OCI-LY7 (cell line): ENCODE measurements around the gene PRR33. TPM values are rescaled to one million over a fixed set of nuclear protein-coding genes. Genes with fewer than 3 reads are reported as not detected.

ENCODE experiments used
- BruUV-seq: library from RNA; stranded (reverse); fragments of 400-500 nt; replicated peaks from 2 replicates; lab custom pipeline; 2021; lab: Mats Ljungman, UMichigan
- CTCF ChIA-PET: fragments of 300-600 bp; sonication (Branson Sonifier 250); formaldehyde crosslinking; loops from one replicate; lab custom pipeline; 2022; ENCODE audit warnings: antibody characterized with exemption; ENCODE audit not compliant: unreplicated experiment; lab: Charles Lee
- POLR2A ChIA-PET: fragments of 300-600 bp; sonication (Branson Sonifier 250); formaldehyde crosslinking; loops from one replicate; lab custom pipeline; 2022; ENCODE audit warnings: antibody characterized with exemption; lab: Charles Lee
- DNase-seq: peaks from one replicate; pipeline ENCODE4 v3.0.0-alpha.2; 2015; ENCODE audit warnings: low spot score
- H2AFZ ChIP-seq: fragments of 200-600 bp; sonication (generic), shearing (Covaris generic); 2 replicates; pipeline ENCODE4 v1.6.1; 2014; ENCODE audit warnings: mild to moderate bottlenecking, antibody characterized with exemption, low read length, moderate library complexity
- H3K27ac ChIP-seq: fragments of 200-600 bp; sonication (generic); 2 replicates; pipeline ENCODE4 v1.5.1; 2014; ENCODE audit warnings: mixed run types, low read depth, mild to moderate bottlenecking, moderate library complexity, low read length, inconsistent platforms; ENCODE audit not compliant: poor library complexity, severe bottlenecking
- H3K36me3 ChIP-seq: fragments of 200-600 bp; sonication (generic); 2 replicates; pipeline ENCODE4 v1.6.1; 2014; ENCODE audit warnings: mild to moderate bottlenecking, antibody characterized with exemption, low read length, moderate library complexity, mixed read lengths; ENCODE audit not compliant: insufficient read depth
- H3K4me1 ChIP-seq: fragments of 200-600 bp; sonication (generic); 2 replicates; pipeline ENCODE4 v1.5.1; 2014; ENCODE audit warnings: mild to moderate bottlenecking, low read length; ENCODE audit not compliant: insufficient read depth, poor library complexity, severe bottlenecking
- H3K4me2 ChIP-seq: fragments of 200-600 bp; sonication (generic); 2 replicates; pipeline ENCODE4 v1.6.1; 2014; ENCODE audit warnings: mild to moderate bottlenecking, low read length
- H3K4me3 ChIP-seq: fragments of 200-600 bp; sonication (generic); 2 replicates; pipeline ENCODE4 v1.5.1; 2014; ENCODE audit warnings: mild to moderate bottlenecking, low read depth, low read length; ENCODE audit not compliant: poor library complexity, severe bottlenecking
- H3K79me2 ChIP-seq: fragments of 200-600 bp; sonication (generic); 2 replicates; pipeline ENCODE4 v1.6.1; 2016; ENCODE audit warnings: low read depth, mild to moderate bottlenecking, low read length, moderate library complexity, mixed read lengths; ENCODE audit not compliant: insufficient read depth
- H3K9me2 ChIP-seq: fragments of 200-600 bp; sonication (generic); 2 replicates; pipeline ENCODE4 v1.6.1; 2016; ENCODE audit warnings: mild to moderate bottlenecking, low read length, mixed read lengths; ENCODE audit not compliant: insufficient read depth
- H3K9me3 ChIP-seq: fragments of 200-600 bp; sonication (generic); 2 replicates; pipeline ENCODE4 v1.6.1; 2014; ENCODE audit warnings: mild to moderate bottlenecking, mixed run types, low read length, mixed read lengths
- H4K20me1 ChIP-seq: fragments of 200-600 bp; sonication (generic); 2 replicates; pipeline ENCODE4 v1.6.1; 2014; ENCODE audit warnings: mild to moderate bottlenecking, antibody characterized with exemption, low read length, moderate library complexity, mixed read lengths; ENCODE audit not compliant: insufficient read depth
- CTCF ChIP-seq: fragments of 200-600 bp; sonication (generic); conservative IDR thresholded peaks from 2 replicates; pipeline ENCODE4 v1.5.1; 2014; ENCODE audit warnings: mild to moderate bottlenecking, antibody characterized with exemption, low read length, moderate library complexity, mixed read lengths
- EZH2phosphoT487 ChIP-seq: fragments of 200-600 bp; sonication (generic); IDR thresholded peaks from 2 replicates; pipeline ENCODE4 v1.6.1; 2018; ENCODE audit warnings: low read depth, borderline replicate concordance, mild to moderate bottlenecking, mixed run types, antibody characterized with exemption, low read length, moderate library complexity, mixed read lengths
- intact Hi-C: fragments of 100-400 bp; cut with micrococcal nuclease; formaldehyde crosslinking; loops from one replicate; pipeline ENCODE4 v1.10.0; 2022; ENCODE audit not compliant: unreplicated experiment
- total RNA-seq, 2 experiments: library from RNA; depleted of rRNA in 1 of 2; stranded (reverse); fragments of >200 nt in 1 of 2; shearing (Covaris generic) in 1 of 2; gene quantifications; 2 replicates each; pipeline ENCODE4 v1.2.3, GENCODE V29; 2014 to 2022

PRR33 gene
- total RNA-seq, 2 experiments from 2014 or later, result not detected

- Histone ChIP-seq H3K27ac (no peak overlapping the region), H3K9me2 (no peaks in the 10 kb centered on the region), H4K20me1 (no peaks in the 10 kb centered on the region), H2AFZ (no peak overlapping the region), H3K79me2 (no peaks in the 10 kb centered on the region), H3K4me3 (no peak overlapping the region), H3K4me1 (no peaks in the 10 kb centered on the region), H3K4me2 (no peak overlapping the region), H3K36me3 (peaks cover 41% of the 10 kb centered on the region), H3K9me3 (no peaks in the 10 kb centered on the region)
- CTCF ChIA-PET, result no interaction called here
- intact Hi-C loops, result no loop called here
- DNase-seq, result no peak
- BruUV-seq, result no TSS peak
- POLR2A ChIA-PET, result no interaction called here
- no peak for TF ChIP-seq CTCF
- TF ChIP-seq EZH2phosphoT487, result no peak
Measured at GRCh38 chr11:1888811-1889210, 2.9 kb downstream of the PRR33 start.

- CTCF ChIA-PET, result no interaction called here
- no peak overlapping the region for H3K4me3 ChIP-seq
- no peaks in the 10 kb centered on the region for H3K9me3 ChIP-seq
- no peaks in the 10 kb centered on the region for H4K20me1 ChIP-seq
- H3K9me2 ChIP-seq, result no peaks in the 10 kb centered on the region
- no peaks in the 10 kb centered on the region for H3K4me1 ChIP-seq
- no TSS peak for BruUV-seq
- H3K79me2 ChIP-seq, result no peaks in the 10 kb centered on the region
- no peak overlapping the region for H3K4me2 ChIP-seq
- TF ChIP-seq EZH2phosphoT487 (no peak), CTCF (no peak)
- H3K36me3 ChIP-seq, result peaks cover 45% of the 10 kb centered on the region
- no peak overlapping the region for H2AFZ ChIP-seq
- intact Hi-C loops, result no loop called here
- POLR2A ChIA-PET, result no interaction called here
- no peak for DNase-seq
- no peak overlapping the region for H3K27ac ChIP-seq
Measured at GRCh38 chr11:1888347-1888753, 3.3 kb downstream of the PRR33 start.

GRCh38 chr11:1887451-1888346 lies 4.0 kb downstream of the PRR33 start:
- no TSS peak for BruUV-seq

More at GRCh38 chr11:1887451-1888346, 4.0 kb downstream of the PRR33 start:
- Histone ChIP-seq H3K9me2 (no peaks in the 10 kb centered on the region), H3K9me3 (no peaks in the 10 kb centered on the region), H3K36me3 (peaks cover 51% of the 10 kb centered on the region), H4K20me1 (no peaks in the 10 kb centered on the region), H3K4me3 (no peak overlapping the region), H3K4me1 (peaks cover 1% of the 10 kb centered on the region), H2AFZ (no peak overlapping the region), H3K79me2 (no peaks in the 10 kb centered on the region), H3K4me2 (no peak overlapping the region), H3K27ac (no peak overlapping the region)
- ChIA-PET POLR2A (no interaction called here), CTCF (no interaction called here)
- intact Hi-C loops, result no loop called here
- no peak for DNase-seq
- TF ChIP-seq EZH2phosphoT487 (no peak), CTCF (no peak)
